NT2/D1 (cell line): Measurements from ENCODE around the gene KLHL15.

Source experiments
- SUZ12 ChIP-seq: IDR thresholded peaks from 2 replicates; pipeline ENCODE4 v1.6.1; 2011; ENCODE audit not compliant: insufficient read length, insufficient read depth; ENCODE audit errors: extremely low read depth
- YY1 ChIP-seq: IDR thresholded peaks from 2 replicates; pipeline ENCODE4 v1.6.1; 2011; ENCODE audit not compliant: insufficient read length, insufficient read depth

GRCh38 chrX:24027985-24028384 is 999 bp upstream of the KLHL15 start:
- no peak for TF ChIP-seq YY1
- no peak for TF ChIP-seq SUZ12
